Activated T-helper 1 cell treated with anti-CD3 and anti-CD28 coated beads, Interleukin-12 subunit alpha, Interleukin-12 subunit beta, Interleukin-2, Interleukin-4 antibody, amounts not matched to agents 30 ng/mL and 10 ng/mL and 1 ng/mL, durations not matched to agents 14 hours and 24 hours and 36 hours (primary cell): ENCODE measurements around the gene TNS1. TPM values are rescaled to one million over a fixed set of nuclear protein-coding genes. Genes with fewer than 3 reads are reported as not detected.

Experiments
- DNase-seq: peaks from one replicate; pipeline ENCODE4 v3.0.0; 2021; ENCODE audit warnings: low spot score
- H3K27ac Mint-ChIP-seq: one replicate; pipeline ENCODE4 v1.8.0; 2021; ENCODE audit warnings: mild to moderate bottlenecking, mixed read lengths
- H3K27me3 Mint-ChIP-seq: one replicate; pipeline ENCODE4 v1.8.0; 2022; ENCODE audit warnings: mild to moderate bottlenecking, moderate library complexity, mixed read lengths; ENCODE audit not compliant: insufficient read depth
- H3K36me3 Mint-ChIP-seq: one replicate; pipeline ENCODE4 v1.8.0; 2021; ENCODE audit warnings: low read depth, mixed read lengths
- H3K4me1 Mint-ChIP-seq: one replicate; pipeline ENCODE4 v1.8.0; 2021; ENCODE audit warnings: low read depth, mixed read lengths
- H3K4me3 Mint-ChIP-seq: one replicate; pipeline ENCODE4 v1.8.0; 2021; ENCODE audit warnings: mild to moderate bottlenecking, moderate library complexity, mixed read lengths
- H3K9me3 Mint-ChIP-seq: one replicate; pipeline ENCODE4 v1.8.0; 2021; ENCODE audit warnings: mixed read lengths
- intact Hi-C: fragments of 100-400 bp; cut with micrococcal nuclease; formaldehyde crosslinking; loops from one replicate; pipeline ENCODE4 v1.15.1; 2024
- total RNA-seq: library from RNA; stranded (reverse); gene quantifications from 2 replicates; pipeline ENCODE4 v1.2.3, GENCODE V29; 2022

TNS1 gene
- total RNA-seq, 1 donor from 2014 or later: 0.41 TPM

GRCh38 chr2:217886720-217887309, 116.0 kb downstream of the TNS1 start:
- DNase-seq: peak; percentile 33
- H3K4me3 Mint-ChIP-seq: no peak overlapping the region
- H3K4me1 Mint-ChIP-seq: no peaks in the 10 kb centered on the region
- no peaks in the 10 kb centered on the region for H3K9me3 Mint-ChIP-seq
- no peaks in the 10 kb centered on the region for H3K36me3 Mint-ChIP-seq
- intact Hi-C loops: loop anchor here (1.0 to 5.0 kb wide), 4 partner anchors 98 to 145 kb away; no protein-coding TSS in a partner anchor
- peaks cover 5% of the 10 kb centered on the region for H3K27me3 Mint-ChIP-seq
- no peak overlapping the region for H3K27ac Mint-ChIP-seq

DNA sequence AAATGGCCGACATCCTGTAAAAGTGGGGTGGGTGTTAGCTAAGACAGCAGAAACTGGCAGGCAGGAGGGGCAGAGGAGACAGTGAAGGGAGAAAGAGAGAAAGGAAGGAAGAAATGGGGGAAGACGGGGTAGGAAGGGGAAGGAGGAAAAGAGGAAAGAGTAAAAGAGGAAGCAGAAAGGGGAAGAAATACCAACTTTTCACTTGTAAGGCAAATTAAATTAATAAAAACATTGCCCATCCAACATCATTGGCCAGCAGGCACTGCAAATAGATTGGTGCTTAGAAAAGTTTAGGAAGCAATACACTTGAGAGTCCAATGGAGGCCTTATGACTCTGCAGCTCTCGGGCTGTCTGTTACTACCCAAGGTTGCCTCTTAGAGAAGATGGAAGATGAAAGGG, 116.7 kb downstream of the TNS1 start:
- Mint-ChIP-seq H3K36me3 (no peaks in the 10 kb centered on the region), H3K4me3 (no peak overlapping the region), H3K9me3 (no peaks in the 10 kb centered on the region), H3K4me1 (no peaks in the 10 kb centered on the region), H3K27ac (no peak overlapping the region), H3K27me3 (peaks cover under 1% of the 10 kb centered on the region)
- DNase-seq: no peak
- intact Hi-C loops: loop anchor here (1.0 to 5.0 kb wide), 4 partner anchors 97 to 146 kb away; no protein-coding TSS in a partner anchor

DNA sequence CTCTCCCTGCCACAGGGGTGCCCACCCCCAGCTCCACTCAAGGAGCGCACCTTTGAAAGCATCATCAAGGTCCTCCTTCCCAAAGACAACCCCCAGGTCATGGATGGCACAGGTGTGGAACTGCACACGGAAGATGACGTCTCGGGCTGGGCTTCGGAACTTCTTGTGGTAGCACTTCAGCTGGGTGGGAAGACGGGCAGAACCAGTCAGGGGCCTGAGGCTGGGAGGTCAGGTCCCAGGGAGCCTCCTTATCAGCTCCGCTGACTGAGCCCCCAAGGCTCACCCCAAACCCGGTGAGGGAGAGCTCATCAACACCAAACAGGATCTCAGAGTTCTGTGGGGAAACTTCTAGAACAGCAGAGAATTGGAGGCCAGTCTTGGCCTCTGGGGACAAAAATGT, 117.8 kb downstream of the TNS1 start:
- no peak for DNase-seq
- Mint-ChIP-seq H3K36me3 (no peaks in the 10 kb centered on the region), H3K27ac (no peak overlapping the region), H3K9me3 (no peaks in the 10 kb centered on the region), H3K27me3 (no peaks in the 10 kb centered on the region), H3K4me1 (no peaks in the 10 kb centered on the region), H3K4me3 (no peak overlapping the region)
- intact Hi-C loops: loop anchor here (5.0 kb wide), 1 partner anchor 147 kb away; no protein-coding TSS in a partner anchor

GRCh38 chr2:217880891-217881290, 121.9 kb downstream of the TNS1 start:
- H3K27ac Mint-ChIP-seq: no peak overlapping the region
- no peak for DNase-seq
- H3K9me3 Mint-ChIP-seq: no peaks in the 10 kb centered on the region
- no peaks in the 10 kb centered on the region for H3K4me1 Mint-ChIP-seq
- intact Hi-C loops: no loop called here
- H3K27me3 Mint-ChIP-seq: no peaks in the 10 kb centered on the region
- H3K36me3 Mint-ChIP-seq: no peaks in the 10 kb centered on the region
- no peak overlapping the region for H3K4me3 Mint-ChIP-seq

DNA sequence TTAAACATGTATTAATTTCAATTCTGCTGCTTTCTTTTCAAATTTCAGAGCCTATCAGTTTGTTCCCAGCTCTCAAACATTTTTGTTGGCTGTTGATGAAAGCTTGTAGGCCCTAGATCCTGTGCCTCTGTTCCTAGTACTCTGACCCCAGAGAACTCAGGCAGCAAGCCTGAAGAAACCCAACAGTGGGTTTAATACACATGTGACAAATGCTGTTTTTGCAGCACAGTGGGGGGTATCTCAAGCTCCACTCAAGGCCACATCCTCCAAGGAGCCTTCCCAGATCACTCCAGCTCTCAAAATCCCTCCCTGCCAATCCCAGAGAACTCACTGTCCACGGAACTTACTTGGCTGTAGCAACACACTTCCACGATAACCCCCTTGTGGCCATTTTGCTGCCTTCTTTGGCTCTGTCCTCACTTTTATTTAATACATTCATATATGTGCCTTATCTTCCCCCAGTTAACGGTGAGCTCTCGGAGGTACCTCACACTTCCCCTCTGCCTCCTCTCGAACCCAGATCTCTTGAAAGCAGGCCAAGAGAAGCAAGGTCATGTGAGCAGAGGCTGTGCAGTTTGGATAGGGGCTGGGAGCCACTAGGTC, 122.4 kb downstream of the TNS1 start:
- H3K36me3 Mint-ChIP-seq: no peaks in the 10 kb centered on the region
- intact Hi-C loops: no loop called here

GRCh38 chr2:217878915-217879590, 123.7 kb downstream of the TNS1 start:
- Mint-ChIP-seq H3K27me3 (no peaks in the 10 kb centered on the region), H3K36me3 (no peaks in the 10 kb centered on the region), H3K27ac (no peak overlapping the region), H3K4me1 (no peaks in the 10 kb centered on the region), H3K9me3 (no peaks in the 10 kb centered on the region), H3K4me3 (no peak overlapping the region)
- intact Hi-C loops: no loop called here
- no peak for DNase-seq

More for the DNA sequence above, 122.4 kb downstream of the TNS1 start:
- H3K27me3 Mint-ChIP-seq: no peaks in the 10 kb centered on the region
- no peak for DNase-seq
- no peak overlapping the region for H3K4me3 Mint-ChIP-seq
- H3K27ac Mint-ChIP-seq: no peak overlapping the region
- H3K4me1 Mint-ChIP-seq: no peaks in the 10 kb centered on the region
- no peaks in the 10 kb centered on the region for H3K9me3 Mint-ChIP-seq

DNA sequence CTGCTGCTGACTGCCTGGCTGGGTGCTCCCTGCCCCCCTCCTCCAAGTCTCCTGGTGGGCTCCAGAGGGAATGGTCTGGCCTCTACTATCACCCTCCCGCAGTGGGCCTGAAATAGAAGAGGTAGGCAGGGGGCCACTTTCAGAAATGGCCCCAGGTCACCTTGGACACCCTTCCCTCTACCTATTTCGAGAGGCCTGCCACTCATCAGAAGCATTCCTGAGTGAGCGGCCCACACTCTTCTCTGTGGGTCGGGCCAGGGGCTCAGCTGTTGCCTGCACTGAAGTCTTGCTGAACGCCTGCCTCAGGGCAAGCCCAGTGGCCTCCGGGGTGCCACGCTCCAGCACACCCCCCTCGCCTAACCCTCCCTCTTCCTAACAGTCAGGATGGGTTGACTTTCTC, 124.9 kb downstream of the TNS1 start:
- intact Hi-C loops: no loop called here
- H3K27ac Mint-ChIP-seq: no peak overlapping the region
- H3K4me3 Mint-ChIP-seq: no peak overlapping the region
- no peaks in the 10 kb centered on the region for H3K4me1 Mint-ChIP-seq
- no peaks in the 10 kb centered on the region for H3K36me3 Mint-ChIP-seq
- no peaks in the 10 kb centered on the region for H3K9me3 Mint-ChIP-seq
- DNase-seq: no peak
- H3K27me3 Mint-ChIP-seq: no peaks in the 10 kb centered on the region

DNA sequence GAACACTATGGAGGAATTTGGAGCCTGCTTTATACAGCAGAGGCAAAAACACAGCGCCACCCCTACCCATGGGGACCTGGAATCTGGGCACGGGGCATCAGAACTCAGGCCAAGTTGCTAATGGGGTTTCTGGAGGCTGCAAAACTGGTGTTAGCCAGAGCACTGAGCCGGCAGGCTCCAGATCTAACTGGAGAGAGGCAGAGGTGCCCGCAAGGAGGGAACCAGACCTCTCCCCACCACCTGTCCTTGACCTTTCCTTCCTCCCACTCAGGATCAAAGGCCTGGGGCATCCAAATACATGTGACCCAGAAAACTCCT, 126.6 kb downstream of the TNS1 start:
- no peaks in the 10 kb centered on the region for H3K9me3 Mint-ChIP-seq
- no peak overlapping the region for H3K4me3 Mint-ChIP-seq
- intact Hi-C loops: no loop called here
- no peak for DNase-seq
- H3K36me3 Mint-ChIP-seq: no peaks in the 10 kb centered on the region
- no peak overlapping the region for H3K27ac Mint-ChIP-seq
- no peaks in the 10 kb centered on the region for H3K4me1 Mint-ChIP-seq
- H3K27me3 Mint-ChIP-seq: no peaks in the 10 kb centered on the region

- H3K9me3 Mint-ChIP-seq: no peaks in the 10 kb centered on the region
- no peaks in the 10 kb centered on the region for H3K36me3 Mint-ChIP-seq
- DNase-seq: no peak
- H3K27me3 Mint-ChIP-seq: no peaks in the 10 kb centered on the region
- no peaks in the 10 kb centered on the region for H3K4me1 Mint-ChIP-seq
- intact Hi-C loops: no loop called here
- H3K4me3 Mint-ChIP-seq: no peak overlapping the region
- H3K27ac Mint-ChIP-seq: no peak overlapping the region
Observed at GRCh38 chr2:217875556-217876252, 127.1 kb downstream of the TNS1 start.

DNA sequence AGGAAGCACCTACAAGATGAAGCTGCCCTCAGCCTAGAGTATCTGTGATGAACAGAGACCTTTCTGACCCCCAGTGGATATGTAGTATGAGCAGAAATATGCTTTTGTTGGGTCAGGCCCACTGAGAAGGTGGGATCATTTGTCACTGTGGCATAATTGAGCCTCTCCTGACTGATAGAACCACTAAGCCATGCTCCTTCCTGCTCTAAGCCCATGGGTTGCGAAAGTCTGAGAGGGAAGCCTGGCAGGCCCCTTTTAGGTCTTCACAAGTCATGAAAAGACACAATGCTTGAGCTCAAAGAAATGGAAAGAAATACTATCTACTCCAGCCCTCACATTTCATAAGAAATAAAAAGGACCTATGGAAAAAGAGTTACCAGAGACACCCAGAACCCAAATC, 127.7 kb downstream of the TNS1 start:
- H3K9me3 Mint-ChIP-seq: no peaks in the 10 kb centered on the region
- no peak overlapping the region for H3K27ac Mint-ChIP-seq
- no peaks in the 10 kb centered on the region for H3K36me3 Mint-ChIP-seq
- H3K27me3 Mint-ChIP-seq: no peaks in the 10 kb centered on the region
- intact Hi-C loops: no loop called here
- no peaks in the 10 kb centered on the region for H3K4me1 Mint-ChIP-seq
- DNase-seq: no peak
- H3K4me3 Mint-ChIP-seq: no peak overlapping the region

GRCh38 chr2:217873371-217873770, 129.4 kb downstream of the TNS1 start:
- H3K27ac Mint-ChIP-seq: no peak overlapping the region
- no peaks in the 10 kb centered on the region for H3K4me1 Mint-ChIP-seq
- DNase-seq: no peak
- no peaks in the 10 kb centered on the region for H3K36me3 Mint-ChIP-seq
- no peaks in the 10 kb centered on the region for H3K9me3 Mint-ChIP-seq
- H3K27me3 Mint-ChIP-seq: peaks cover 2% of the 10 kb centered on the region
- intact Hi-C loops: no loop called here
- no peak overlapping the region for H3K4me3 Mint-ChIP-seq

- Mint-ChIP-seq H3K4me3 (no peak overlapping the region), H3K9me3 (no peaks in the 10 kb centered on the region), H3K27me3 (peaks cover 2% of the 10 kb centered on the region), H3K27ac (no peak overlapping the region), H3K36me3 (no peaks in the 10 kb centered on the region), H3K4me1 (no peaks in the 10 kb centered on the region)
- no peak for DNase-seq
- intact Hi-C loops: no loop called here
Observed at GRCh38 chr2:217872319-217872718, 130.5 kb downstream of the TNS1 start.

DNA sequence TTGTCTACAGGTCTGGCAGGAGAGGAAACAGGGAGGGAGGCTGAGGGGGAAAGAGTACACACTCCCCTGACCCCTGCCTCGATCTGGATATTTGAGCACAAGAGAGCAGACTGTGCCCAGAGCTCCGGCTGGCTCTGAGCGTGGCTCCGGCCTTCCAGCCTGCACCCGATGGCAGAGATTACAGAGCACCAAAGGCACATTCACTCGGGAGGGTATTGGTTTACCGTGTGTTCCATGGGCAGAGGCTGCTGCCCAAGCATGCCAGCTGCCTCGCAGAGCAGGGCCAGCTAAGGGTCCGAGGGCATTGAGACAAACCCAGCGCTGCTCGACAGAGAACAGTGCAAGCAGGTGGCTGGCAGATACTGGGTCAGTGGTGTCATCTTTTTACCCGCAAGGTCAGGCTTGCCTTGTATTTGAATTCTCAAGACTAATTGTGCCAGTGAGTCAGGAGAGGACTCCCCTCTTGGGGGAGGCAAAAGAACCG, 132.2 kb downstream of the TNS1 start:
- Mint-ChIP-seq H3K27me3 (peaks cover 2% of the 10 kb centered on the region), H3K27ac (no peak overlapping the region)

More for the DNA sequence above, 132.2 kb downstream of the TNS1 start:
- H3K4me1 Mint-ChIP-seq: no peaks in the 10 kb centered on the region
- DNase-seq: no peak
- intact Hi-C loops: no loop called here
- H3K4me3 Mint-ChIP-seq: no peak overlapping the region
- no peaks in the 10 kb centered on the region for H3K36me3 Mint-ChIP-seq
- no peaks in the 10 kb centered on the region for H3K9me3 Mint-ChIP-seq
